ENCODE results near the gene FAHD2B.
"Not testable (repeated sequence)": the region's sequence is repeated elsewhere in the genome, so short reads cannot be mapped to it uniquely, and the experiment has no call there.

FAHD2B gene

GRCh38 chr2:97094772-97095611, at the start of gene FAHD2B:
TSS of gene FAHD2B (minus strand) at chr2:97094882. CDS start at chr2:97091706, 3,176 bp downstream.
- peak; percentile 58 to 72 for DNase-seq (ENCODE audit: low read depth in 2 of 2)

GRCh38 chr2:97144016-97144415, 49.3 kb upstream of the FAHD2B start:
- not testable (repeated sequence) for DNase-seq (ENCODE audit: low read depth in 2 of 2)

- DNase-seq (ENCODE audit: low read depth in 2 of 2) = not testable (repeated sequence)
These were observed 34.4 kb upstream of the FAHD2B start for GRCh38 chr2:97129090-97129489.

- not testable (repeated sequence) for DNase-seq (ENCODE audit: low read depth in 2 of 2)
These were observed 19.2 kb upstream of the FAHD2B start for GRCh38 chr2:97113882-97114255.

- peak; percentile 55 to 61 for DNase-seq (ENCODE audit: low read depth in 2 of 2)
These were observed 18.6 kb upstream of the FAHD2B start, which contains the start of gene ANKRD36 for GRCh38 chr2:97113050-97113881. TSS of gene ANKRD36 (plus strand) at chr2:97113153. CDS start at chr2:97113740, 587 bp downstream.

GRCh38 chr2:97112320-97113049, 17.8 kb upstream of the FAHD2B start:
- DNase-seq (ENCODE audit: low read depth in 2 of 2) = not testable (repeated sequence)

GRCh38 chr2:97111246-97111645, 16.6 kb upstream of the FAHD2B start:
- DNase-seq (ENCODE audit: low read depth in 2 of 2) = not testable (repeated sequence)

GRCh38 chr2:97106878-97107277, 12.2 kb upstream of the FAHD2B start:
- not testable (repeated sequence) for DNase-seq (ENCODE audit: low read depth in 2 of 2)

GRCh38 chr2:97098786-97099372, 4.2 kb upstream of the FAHD2B start:
- DNase-seq (ENCODE audit: low read depth in 2 of 2) = not testable (repeated sequence)

- DNase-seq (ENCODE audit: low read depth in 2 of 2) = no peak
These were observed 979 bp upstream of the FAHD2B start for GRCh38 chr2:97095661-97096060.

- DNase-seq (ENCODE audit: low read depth in 2 of 2) = not testable (repeated sequence)
These were observed 505 bp downstream of the FAHD2B start for GRCh38 chr2:97093983-97094771.

- DNase-seq (ENCODE audit: low read depth in 2 of 2) = not testable (repeated sequence)
These were observed 1.7 kb downstream of the FAHD2B start for GRCh38 chr2:97092946-97093345.

GRCh38 chr2:97088706-97089105, 6.0 kb downstream of the FAHD2B start:
- DNase-seq (ENCODE audit: low read depth in 2 of 2) = not testable (repeated sequence)

- not testable (repeated sequence) for DNase-seq (ENCODE audit: low read depth in 2 of 2)
These were observed 9.6 kb downstream of the FAHD2B start for GRCh38 chr2:97085093-97085492.

- not testable (repeated sequence) for DNase-seq (ENCODE audit: low read depth in 2 of 2)
These were observed 11.2 kb downstream of the FAHD2B start for GRCh38 chr2:97083516-97083915.

- DNase-seq (ENCODE audit: low read depth in 2 of 2) = not testable (repeated sequence)
These were observed 12.5 kb downstream of the FAHD2B start for GRCh38 chr2:97082206-97082605.

GRCh38 chr2:97080855-97081254, 13.8 kb downstream of the FAHD2B start:
- not testable (repeated sequence) for DNase-seq (ENCODE audit: low read depth in 2 of 2)

GRCh38 chr2:97077213-97077612, 17.5 kb downstream of the FAHD2B start:
- DNase-seq (ENCODE audit: low read depth in 2 of 2) = not testable (repeated sequence)

GRCh38 chr2:97070915-97071314, 23.8 kb downstream of the FAHD2B start:
- not testable (repeated sequence) for DNase-seq (ENCODE audit: low read depth in 2 of 2)

GRCh38 chr2:97068722-97069121, 26.0 kb downstream of the FAHD2B start:
- DNase-seq (ENCODE audit: low read depth in 2 of 2) = not testable (repeated sequence)
